HPDE6-E6E7 (cell line): ENCODE measurements around the gene ATP5F1E.
"Not testable (repeated sequence)": the region's sequence is repeated elsewhere in the genome, so short reads cannot be mapped to it uniquely, and the experiment has no call there.

Experiments
- DNase-seq: peaks from one replicate; pipeline ENCODE4 v3.0.0; 2011; ENCODE audit warnings: missing footprints; ENCODE audit errors: extremely low spot score

ATP5F1E gene

DNA sequence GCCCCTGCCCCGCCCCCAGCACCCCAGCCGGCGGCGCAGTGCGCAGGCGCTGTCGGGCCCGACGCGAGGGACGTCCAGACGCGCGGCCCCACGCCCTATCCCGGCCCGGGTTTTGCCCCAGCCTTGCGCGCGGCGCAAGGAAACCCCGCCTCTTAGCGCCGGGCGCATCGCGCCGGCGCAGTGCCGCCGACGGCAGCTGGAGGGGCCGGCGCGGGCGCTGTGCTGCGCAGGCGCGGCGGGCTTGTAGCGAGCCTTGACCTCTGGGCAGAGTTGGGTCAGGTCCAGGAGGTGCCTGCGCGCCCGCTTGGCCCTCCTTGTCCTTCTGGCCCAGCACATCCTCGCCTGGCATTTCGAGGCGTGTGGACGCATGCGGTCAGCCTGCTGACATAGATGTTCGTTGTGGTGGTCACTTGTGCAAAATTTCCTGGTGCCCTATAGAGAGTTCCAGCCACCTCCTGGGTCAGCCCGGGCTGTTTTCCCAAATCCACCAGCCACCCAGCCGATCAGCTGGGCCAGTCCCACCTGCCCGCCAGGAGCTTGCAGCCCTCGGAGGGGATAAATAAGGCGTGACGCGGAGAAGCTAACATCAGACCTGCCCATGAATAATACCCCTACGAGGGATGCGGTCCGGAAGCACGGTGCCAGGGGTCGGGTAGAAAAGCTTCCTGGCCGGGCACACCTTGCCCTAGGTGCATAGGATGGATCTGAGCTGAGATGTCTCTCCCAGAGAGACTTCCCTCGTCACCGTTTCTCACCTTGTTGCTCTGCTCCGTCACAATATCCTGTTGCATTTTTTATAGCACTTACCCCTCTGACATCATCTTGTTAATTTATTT, 10.9 kb upstream of the ATP5F1E start:
- DNase-seq, result peak; percentile 100

GRCh38 chr20:59042151-59042795, 10.1 kb upstream of the ATP5F1E start, which contains the start of gene PRELID3B:
PRELID3B (minus strand) TSS chr20:59042786; CDS start chr20:59042730, 56 bp downstream.
- DNase-seq, result peak; percentile 61

DNA sequence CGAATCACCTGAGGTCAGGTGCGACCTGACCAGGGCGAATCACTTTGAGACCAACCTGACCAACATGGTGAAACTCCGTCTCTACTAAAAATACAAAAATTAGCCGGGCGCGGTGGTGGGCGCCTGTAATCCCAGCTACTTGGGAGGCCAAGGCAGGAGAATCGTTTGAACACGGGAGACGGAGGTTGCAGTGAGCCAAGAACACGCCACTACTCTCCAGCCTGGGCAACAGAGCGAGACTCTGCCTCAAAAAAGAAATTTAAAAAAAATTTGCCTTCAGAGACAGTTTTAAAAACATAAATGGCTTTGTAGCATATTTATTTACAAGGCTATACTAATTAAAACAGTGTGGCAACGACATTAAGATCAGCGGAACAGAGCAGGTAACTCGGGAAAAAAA, 9.4 kb upstream of the ATP5F1E start:
- not testable (repeated sequence) for DNase-seq

- DNase-seq, result no peak
Observed at GRCh38 chr20:59040667-59041066, 8.5 kb upstream of the ATP5F1E start.

DNA sequence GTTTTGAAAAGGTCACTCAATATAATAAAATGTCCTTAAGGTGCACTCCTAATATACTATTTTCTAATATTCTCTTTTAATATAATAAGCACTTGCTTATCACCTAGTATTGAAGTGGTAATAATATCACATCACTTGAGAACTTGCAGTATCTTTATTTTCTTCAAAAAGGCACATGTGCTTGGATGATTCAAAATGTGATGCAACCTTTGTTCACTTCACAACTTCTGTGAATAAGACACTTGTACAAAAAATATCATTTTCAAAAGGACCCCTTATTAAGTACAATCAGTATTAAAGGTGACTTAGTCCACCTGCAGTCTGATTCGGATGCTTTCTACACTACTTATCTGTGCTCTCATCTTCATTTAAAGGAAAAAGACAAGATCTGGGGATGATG, 7.1 kb upstream of the ATP5F1E start:
- no peak for DNase-seq

DNA sequence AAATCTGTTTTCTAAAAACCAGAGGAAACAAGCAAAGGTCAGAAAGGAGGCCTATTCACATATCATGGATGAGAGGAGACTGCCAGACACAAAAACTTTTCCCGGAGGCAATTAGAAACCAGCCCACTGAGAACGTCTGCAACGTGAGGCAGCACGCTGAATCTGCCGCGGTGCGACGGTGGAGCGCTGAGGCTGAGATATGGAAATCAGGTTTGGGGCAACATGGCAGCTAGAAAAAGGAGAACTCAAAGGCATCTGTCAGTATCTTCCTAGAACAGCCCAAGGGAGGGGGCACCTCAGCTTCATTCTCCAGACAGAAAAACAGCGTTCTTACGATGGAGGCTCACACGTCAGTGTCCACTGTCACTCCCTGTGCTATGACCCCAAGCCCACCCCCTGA, 5.3 kb upstream of the ATP5F1E start:
- DNase-seq, result no peak

DNA sequence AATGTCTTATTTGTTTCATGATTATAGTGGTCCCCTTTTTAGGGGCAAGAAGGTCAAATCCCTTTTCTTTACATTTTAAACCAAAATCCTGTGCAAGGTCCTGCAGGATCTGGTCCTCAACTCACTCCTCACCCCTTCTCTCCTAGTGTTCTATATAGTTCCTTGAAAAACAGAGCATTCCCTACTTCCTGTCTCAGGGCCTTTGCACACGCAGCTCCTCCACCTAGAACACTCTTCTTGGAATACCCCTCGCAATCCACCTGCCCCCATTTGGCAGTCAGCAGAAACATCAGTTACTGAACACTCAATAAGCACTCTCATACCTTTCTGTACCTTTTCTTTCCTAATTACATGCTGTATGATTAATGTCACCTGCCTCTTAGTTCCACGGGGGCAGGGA, 3.2 kb upstream of the ATP5F1E start:
- DNase-seq, result no peak

DNA sequence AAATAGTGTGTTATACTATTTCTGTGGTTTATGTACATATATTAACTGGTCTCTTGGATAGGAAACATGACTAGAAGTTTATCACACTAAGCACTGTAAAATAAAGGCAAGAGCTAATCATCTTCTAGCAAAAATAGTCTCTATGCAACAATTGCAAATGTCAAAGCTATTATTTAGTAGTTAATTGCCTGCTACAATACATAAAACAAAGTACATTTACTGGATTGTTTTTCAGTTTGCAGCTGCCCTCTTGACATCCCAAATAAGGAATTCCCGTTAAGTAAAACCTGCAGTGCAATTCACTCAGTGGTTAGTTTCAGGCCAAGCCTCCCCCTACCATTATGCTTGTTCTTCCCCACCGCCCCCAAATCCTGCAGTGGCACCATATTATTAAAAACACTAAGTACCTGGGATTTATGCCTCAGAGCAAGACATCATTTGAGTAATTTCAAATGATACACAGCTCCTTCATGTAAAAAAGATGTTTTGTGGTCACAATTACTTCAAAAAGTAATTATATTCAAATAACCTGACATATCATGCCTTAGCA, 1.6 kb upstream of the ATP5F1E start:
- DNase-seq, result no peak

DNA sequence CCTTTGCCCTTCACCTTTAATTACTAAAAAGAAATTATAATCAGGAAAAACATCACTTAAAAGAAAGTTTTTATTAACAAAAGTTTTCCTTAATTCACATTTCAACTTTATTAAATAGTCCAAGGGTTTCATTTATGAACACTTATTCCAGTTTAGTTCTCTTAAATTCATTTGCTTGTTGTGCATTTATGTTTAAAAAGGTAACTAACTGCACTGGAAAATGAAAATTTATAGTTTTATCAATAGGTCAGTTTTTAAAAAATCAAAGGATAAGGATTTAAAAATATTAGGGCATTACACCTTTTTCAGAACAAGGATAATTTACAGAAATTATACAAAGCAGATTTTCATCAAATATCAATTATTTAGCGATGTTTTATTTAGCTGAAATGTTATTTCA, 958 bp upstream of the ATP5F1E start:
- no peak for DNase-seq

DNA sequence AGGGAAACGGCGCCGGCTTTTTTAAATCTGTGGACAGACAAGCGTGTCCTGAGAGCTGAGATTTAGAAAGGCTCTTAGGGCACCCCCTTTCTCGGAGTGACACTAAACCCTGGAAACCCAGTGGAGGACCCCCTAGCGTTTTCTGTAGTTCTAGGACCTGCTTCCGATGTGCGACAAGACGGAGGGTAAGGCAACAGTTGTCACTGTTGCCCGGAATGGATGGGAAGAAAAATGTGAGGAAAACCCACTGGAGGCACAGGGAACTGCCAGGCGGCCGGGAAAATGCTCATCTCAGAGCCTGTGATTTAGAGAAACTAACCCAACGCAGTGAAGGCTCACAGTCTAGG, 551 bp upstream of the ATP5F1E start:
- no peak for DNase-seq

DNA sequence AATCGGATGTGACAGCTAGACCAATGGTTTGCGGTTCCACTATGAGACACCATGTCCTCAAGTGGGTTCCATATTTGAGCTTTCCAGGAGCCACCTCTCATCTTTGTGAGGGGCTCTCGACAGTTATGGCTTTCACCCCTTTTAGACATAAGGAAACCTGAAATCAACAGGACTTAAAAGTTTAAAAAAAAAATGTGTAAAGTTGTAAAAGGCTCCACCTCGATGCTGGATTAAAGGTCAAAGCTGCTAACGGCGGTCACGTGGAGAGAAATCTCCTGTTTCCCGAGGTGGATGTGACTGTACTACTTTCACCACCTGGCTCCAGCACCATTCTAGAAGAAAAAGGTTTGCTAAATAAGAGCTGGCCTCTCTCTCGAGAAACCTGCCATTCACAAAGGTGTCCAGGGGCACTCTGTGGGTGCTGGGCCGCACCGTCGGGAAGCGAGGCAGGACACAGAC, 542 bp downstream of the ATP5F1E start:
- no peak for DNase-seq

GRCh38 chr20:59030911-59031563, 1.1 kb downstream of the ATP5F1E start:
- DNase-seq, result no peak

- DNase-seq, result no peak
Observed at GRCh38 chr20:59028812-59029211, 3.3 kb downstream of the ATP5F1E start.

DNA sequence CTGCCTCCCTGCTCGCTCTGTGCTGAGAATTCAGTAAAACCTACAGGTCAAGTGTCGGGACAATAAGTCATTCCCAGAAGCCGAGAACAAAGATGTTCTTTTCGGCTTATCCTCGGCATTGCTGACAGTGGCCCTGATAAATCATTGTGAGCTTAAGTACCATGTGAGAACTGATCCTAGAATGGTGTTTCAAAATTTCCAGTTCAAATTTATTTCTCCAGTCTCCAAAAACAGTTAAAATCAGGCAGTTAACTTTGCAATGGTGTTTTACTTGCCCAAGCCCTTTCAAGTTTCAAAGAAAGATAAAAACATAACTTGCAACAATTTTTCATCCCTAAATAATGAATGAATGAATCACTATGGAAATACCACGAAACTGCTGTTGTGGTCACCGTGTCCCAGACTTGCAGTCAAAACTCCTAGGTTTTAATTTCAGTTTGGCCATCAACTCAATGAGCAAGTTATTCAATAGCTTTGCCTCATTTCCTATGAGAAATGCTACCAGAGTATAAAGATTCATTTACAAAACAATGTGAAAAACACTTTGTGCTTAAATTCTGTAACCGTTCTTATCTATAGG, 4.3 kb downstream of the ATP5F1E start:
- no peak for DNase-seq

DNA sequence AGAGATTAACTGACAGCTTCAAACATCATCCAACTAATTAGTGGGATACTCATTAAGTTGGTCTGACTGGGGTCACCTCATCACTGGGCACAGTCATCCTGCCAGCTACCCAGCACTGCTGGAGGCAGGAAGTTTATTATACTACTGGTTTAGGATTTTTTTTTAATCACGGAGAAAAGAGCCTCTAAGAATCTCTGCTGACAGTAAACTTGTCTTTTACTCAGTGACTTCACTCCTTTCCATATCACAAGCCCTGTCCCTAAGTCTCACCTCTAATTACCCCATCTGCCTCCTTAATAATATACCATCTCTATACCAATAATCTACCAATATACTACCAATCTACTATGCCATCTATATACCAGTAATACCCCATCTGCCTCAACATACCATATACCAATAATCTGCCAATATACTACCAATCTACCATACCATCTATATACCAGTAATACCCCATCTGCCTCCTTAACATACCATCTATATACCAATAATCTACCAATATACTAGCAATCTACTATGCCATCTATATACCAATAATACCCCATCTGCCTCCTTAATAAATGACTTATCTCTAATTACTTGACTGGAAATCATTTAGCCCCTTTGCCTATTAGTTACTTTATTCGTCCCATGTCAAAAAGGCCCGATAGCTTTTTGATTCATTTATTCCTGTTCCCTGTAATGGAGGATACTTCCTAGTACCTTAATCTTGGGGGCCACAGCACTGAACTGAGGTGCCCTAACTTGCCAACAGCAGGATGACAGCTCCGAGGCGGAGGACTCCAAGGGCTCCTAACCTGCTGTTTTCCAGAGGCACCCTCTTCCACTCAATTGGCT, 5.0 kb downstream of the ATP5F1E start:
- no peak for DNase-seq

DNA sequence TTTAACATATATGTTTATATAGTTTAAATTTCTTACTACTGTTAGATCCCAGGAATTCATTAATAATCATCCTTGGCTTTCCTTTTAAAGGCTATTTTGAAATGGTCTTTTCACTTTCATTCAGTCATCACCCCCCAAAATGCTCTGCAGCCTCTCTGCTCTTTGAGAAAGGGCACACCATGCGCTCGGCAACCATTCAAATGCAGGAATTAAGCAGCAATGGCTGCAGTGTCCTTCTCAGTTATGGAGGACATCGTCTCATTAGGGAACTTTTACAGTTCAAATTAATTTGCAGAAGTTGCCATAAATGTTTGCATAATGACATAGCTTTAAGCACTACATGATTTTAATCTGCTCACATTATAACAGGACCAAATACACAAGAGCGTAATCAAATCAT, 6.6 kb downstream of the ATP5F1E start:
- DNase-seq, result no peak

DNA sequence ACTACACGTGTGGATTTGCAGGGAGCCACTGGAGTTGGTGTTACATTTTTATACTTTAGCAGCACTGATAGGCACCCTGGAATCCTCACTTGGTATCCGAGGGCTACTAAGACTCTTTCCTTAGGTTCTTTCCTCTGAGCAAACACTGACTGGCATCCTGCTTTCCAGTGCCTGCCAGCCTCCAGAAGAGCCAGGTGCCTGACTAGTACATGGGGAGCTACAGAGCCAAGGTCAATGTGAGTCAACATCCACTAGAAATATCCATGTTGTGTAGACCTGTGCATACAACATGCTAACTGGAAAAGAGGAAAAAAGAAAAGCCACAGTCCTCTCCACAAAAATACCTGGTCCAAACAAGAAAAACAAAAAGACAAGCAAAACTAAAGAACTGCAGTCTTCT, 7.0 kb downstream of the ATP5F1E start:
- no peak for DNase-seq

DNA sequence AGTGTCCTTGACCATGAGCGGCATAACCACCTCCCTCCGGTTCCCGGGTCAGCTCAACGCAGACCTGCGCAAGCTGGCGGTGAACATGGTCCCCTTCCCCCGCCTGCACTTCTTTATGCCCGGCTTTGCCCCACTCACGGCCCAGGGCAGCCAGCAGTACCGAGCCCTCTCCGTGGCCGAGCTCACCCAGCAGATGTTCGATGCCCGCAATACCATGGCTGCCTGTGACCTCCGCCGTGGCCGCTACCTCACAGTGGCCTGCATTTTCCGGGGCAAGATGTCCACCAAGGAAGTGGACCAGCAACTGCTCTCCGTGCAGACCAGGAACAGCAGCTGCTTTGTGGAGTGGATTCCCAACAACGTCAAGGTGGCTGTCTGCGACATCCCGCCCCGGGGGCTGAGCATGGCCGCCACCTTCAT, 8.0 kb downstream of the ATP5F1E start:
- no peak for DNase-seq

GRCh38 chr20:59023616-59024015, 8.5 kb downstream of the ATP5F1E start:
- DNase-seq, result no peak

GRCh38 chr20:59022754-59023153, 9.4 kb downstream of the ATP5F1E start:
- DNase-seq, result no peak

- peak; percentile 79 for DNase-seq
Observed at GRCh38 chr20:59020938-59021551, 11.1 kb downstream of the ATP5F1E start.
